Occipital lobe (tissue), 2 donors: Measurements from ENCODE around the gene CWC27. TPM values are rescaled to one million over a fixed set of nuclear protein-coding genes. Genes with fewer than 3 reads are reported as not detected.

Source experiments
- DNase-seq: peaks from one replicate; lab custom pipeline; 2025; lab: John Stamatoyannopoulos, UW
- total RNA-seq: library from RNA; depleted of rRNA; stranded (reverse); fragments of >200 nt; gene quantifications from one replicate; pipeline ENCODE4 v1.2.3, GENCODE V29; 2014

The CWC27 gene
- total RNA-seq, 1 donor from 2014 or later = 30.4 TPM

DNA sequence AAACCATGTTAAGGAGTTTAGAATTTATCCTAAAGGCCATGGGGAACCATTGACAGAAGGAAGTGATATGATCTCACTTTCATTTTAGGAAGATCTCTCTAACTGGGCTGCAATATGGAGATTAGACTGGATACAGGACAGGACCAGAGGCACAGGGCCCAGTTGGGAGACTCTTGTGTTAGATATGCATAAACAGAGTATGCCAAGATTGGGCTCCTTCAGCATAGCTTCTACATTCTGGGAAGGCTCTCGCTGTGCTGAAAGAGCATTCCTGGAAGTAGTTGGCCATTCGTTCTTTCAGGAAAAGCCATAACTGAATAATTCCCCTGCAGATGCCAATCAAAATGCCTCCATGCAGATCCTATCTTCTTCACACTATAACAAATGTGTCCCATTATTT, 204.5 kb downstream of the CWC27 start:
- no peak for DNase-seq

DNA sequence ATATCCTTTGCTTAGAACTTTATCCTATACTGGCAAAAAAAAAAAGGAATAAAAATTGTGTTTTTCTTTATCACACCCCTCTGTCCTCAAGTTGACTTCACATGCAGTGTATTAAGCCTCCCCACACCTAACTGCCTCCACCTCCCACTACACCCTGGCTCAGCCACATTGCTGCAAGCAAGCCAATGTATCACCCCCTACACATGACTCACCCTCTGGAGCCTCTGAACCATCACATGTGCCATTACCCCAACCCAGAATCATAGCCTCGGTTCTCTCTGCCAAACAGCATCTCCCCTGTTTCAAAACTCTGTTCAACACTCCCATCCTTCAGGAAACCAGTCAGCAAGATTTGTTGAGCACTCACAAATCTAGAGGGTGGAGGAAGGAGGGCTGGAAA, 209.0 kb downstream of the CWC27 start:
- DNase-seq = no peak

DNA sequence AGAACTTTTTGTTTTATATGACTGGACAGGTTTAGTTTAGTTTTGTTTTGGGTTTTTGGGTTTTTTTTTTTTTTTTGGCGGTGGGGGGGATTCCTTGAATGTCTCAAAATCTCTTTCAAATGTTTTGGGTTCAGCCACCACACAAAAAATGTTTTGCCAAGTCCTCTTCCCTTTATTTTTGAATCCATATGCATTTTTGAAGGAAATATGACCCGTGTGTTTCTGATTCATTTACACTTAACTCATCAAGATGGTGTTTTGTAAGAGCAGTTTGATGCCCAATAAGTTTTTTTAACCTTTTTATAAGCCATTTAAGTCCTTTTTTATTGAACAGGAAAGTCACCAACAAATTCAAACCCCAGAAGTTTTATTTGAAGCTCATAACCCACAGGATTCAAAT, 209.8 kb downstream of the CWC27 start:
- DNase-seq = no peak

DNA sequence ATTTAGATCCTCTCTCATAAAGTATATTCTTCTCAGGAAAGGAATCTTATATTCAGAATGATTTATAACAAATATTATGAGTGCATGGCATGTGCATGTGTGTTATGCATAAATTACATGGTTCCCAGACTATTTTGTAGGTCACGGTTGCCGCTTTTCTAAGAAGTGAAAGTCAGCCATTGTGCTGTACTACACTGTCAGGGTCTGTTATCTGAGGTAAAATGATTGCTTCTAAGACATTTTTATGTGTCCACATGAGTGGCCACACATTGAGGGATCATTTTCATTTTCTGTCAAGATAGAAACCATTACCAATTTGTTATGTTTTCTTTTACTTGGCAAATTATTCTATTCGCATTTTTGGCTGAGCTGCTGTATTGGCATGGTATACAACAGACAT, 210.8 kb downstream of the CWC27 start:
- no peak for DNase-seq

DNA sequence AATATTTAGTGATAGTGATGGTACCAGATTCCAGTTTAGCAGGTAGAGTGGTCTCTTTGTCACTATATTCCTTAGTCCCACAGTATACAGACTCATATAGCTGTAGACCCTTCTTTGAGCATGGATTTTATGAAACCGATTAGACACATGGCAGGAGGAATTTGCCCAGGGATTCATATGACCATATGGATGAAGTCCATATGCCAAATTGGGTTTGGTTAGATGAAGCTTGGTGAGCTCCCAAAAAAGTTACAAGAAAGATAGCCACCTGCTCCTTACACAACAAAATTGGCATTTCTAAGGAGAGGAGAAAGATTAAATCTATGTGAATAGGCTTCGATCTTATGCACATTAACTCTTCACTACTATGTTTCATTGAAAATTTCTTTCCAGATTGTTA, 211.4 kb downstream of the CWC27 start:
- DNase-seq = no peak

DNA sequence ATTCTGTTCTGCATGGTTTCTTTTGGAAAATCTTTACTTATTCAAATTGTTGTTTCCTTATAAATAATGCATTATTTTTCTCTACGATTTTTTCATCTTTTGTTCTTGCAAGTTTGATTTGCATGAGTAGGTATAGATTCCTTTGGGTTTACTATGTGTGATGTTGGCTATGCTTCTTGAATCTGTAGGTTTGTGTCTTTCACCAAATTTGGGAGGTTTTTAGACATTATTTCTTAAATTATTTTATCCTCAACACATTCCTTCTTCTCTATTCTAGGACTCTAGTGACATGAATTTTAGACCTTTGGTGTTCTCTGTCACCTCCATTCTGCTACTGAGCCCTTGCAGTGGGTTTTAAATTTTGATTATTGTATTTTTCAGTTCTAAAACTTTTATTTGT, 219.0 kb downstream of the CWC27 start:
- DNase-seq = no peak

DNA sequence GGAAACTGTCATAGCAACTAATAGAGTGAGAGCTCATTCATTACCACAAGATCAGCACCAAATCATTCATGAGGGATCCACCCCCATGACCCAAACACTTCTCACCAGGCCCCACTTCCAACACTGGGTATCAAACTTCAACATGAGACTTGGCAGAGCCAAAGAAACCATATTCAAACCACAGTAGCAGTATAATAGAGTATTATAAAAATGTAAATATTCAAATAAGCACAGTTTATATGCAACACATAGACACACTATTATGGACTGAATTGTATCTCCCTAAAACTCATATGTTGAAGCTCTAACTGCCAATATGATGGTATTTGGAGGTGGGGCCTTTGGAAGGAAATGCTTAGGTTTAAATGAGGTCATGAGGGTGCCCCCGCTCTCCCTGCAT, 240.5 kb downstream of the CWC27 start:
- no peak for DNase-seq

DNA sequence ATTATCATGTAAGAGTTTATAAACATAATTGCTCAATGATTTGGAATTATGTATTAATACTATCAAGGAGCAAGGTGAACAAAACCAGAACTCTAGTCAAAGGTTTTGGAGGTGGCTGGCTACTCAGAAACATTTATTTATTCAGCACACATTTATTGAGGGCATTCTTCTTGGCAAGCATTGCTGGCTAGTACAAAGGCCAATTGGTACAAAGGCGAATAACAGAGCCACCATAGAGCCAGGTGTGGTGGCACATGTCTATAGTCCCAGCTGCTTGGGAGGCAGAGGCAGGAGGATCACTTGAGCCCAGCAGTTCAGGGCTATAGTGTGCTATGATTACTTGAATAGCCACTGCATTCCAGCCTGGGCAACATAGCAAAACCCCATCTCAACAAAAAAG, 242.1 kb downstream of the CWC27 start:
- no peak for DNase-seq

DNA sequence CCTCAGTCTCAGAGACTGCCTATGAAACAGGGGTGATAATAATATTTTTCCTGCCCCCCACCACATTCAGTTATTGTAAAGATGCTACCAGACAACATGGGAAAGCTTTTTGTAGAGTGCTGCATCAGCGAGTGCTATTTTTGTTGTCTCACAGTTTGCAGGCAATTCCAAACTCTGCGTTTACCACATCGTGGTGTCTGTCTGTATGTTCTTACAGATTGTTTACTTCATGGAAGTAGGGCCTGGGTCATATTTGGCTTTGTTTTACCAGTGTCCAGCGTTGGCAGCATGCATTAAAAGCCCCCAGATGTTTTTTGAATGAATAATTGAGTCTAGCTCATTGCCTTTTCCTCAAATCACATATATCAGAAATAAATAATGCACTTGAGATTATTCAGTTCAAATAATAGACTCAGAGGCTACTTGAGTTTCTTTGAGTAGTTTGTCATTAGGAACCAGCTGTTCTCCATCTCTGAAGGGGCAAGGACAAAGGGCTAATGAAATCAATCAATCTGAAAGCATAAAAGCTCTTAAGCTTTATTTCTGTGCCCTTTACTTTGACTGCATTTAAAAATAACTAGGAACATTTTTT, 243.7 kb downstream of the CWC27 start:
- DNase-seq = no peak

DNA sequence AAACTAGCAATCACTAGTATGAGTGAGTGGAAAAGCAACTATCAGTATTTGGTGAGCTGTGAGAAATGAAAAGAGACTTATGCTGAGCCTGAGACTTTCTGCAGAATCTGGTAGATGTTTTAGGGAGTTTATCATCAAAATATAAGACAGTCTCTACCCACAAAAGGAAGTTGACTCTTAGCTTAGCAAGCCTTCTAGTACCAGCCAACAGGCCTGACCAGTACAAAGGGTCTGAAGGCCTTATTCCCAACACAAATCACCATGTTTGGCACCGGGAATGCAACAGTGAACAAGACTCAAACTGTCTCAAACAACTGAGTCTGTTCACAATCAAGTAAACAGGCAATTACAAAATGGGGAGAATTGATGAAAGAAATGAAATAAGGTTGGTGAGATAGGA, 244.4 kb downstream of the CWC27 start:
- DNase-seq = no peak

DNA sequence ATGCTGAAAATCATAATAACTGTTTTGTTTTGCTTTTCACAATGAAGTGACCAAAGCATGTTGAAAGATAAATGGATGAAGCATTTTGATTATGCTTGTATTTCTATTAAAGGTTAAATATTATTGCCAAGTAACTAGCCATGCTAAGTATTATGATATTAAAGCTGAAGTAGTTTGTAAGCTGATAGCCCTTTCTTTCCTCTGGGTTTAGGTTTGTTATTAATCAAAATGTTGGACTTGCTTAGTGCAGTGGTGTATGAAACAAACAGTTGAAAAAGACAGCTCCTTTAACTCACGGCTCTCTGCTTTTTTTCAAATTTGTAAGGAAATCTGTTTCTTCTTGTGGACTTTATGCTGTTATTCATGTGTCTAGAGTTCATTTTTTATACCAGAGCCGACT, 246.0 kb downstream of the CWC27 start:
- DNase-seq = no peak

DNA sequence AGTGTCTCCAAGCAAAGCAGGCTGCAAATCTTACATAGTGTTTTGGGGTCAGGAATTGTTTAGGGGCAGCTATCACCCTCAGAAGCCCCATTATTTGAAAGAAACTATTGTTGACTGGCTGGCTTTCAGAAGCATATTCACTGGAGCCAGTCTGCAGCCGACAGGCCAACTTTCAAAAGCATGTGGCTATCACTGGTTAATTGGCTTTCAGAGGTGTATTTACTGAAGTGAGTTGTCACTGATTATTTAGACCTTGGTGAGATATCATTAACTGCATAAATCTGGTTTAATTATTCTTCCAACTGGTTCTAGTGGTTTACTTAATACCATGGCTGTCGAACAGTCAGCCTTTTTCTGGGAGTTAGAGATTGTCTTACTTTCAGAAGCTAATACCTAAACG, 247.0 kb downstream of the CWC27 start:
- DNase-seq = no peak

DNA sequence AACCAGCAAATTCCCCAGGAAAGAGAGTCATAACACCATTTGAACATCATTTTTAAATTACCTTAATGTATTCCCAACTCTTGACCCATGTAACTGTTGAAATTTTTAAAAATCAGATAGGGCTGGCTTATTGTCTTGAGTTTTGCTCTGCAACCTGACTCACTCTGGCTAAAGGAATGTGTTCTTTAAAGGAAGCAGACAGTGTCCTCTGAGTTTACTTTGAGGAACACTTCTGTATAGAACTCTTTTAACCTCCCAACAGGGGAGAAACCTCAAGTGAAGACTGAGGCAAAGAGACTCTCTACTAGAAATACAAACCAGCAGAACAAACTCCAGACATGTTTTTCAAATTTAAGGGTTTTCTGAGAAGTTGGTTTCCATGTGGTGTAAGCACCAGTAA, 248.9 kb downstream of the CWC27 start:
- no peak for DNase-seq

DNA sequence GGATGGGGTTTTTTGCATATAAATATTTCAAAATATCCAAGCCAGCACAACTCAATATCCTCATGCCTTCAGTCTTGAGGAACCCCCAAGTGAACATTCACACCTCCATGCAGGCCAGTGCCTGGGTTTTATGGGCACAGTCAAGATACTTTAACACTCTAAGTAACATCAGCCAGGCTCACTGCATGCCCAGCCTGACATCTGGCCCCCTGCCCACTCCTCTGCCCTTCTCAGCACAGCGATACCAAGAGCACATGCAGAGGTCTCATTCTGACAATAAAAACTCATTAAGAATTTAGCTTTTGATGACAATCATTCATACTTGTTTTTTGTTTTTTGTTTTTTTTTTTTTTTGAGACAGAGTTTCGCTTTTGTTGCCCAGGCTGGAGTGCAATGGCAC, 250.0 kb downstream of the CWC27 start:
- no peak for DNase-seq

DNA sequence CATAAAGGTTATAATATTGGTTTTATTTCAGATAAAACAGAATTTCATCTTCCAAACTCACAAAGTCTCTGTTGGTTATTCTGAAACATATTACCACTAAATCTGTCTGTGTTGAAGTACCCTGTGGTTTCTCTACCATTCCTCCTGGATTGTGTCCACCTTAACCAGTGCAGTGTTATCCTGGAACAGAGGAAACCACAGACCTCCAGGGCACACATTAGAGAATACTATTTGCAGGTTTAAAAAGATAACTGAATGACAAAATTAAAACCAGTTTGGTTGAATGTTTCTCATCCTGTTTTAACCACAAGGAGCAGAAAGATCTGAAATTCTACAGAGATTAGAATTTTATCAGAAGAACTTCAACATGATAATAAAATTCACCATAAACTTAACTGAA, 251.8 kb downstream of the CWC27 start:
- no peak for DNase-seq

DNA sequence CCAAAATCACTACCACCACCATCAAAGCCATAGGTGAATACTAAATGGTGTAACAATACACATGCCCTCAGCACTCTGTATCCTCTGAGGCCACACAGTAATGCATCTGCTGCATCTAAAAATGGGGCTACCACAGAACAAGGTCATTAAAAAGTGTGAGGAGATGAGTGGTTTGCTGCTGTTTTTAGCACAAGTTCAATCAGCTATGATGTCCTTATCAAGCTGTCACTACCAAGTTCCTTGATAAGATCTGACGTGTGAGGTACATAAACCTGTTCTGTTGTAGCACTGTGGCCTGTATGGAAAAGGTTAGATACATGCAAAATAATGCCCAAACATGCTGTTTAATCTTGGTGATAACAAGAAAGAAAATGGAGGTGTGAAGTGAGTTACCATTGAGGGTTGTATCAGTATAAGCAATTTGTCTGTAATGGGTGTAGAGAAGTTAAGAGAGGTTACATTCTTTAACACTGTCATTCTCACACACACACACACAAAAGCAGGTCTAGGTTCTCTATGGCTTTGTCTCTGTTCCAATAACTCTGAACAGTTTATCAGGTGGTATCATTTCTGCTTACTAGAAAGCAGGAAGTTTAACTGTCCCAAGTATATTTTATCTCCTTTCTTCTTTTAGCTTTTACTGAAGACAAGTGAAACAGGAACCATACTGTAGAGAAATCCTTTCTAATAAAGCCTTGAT, 252.9 kb downstream of the CWC27 start:
- no peak for DNase-seq

DNA sequence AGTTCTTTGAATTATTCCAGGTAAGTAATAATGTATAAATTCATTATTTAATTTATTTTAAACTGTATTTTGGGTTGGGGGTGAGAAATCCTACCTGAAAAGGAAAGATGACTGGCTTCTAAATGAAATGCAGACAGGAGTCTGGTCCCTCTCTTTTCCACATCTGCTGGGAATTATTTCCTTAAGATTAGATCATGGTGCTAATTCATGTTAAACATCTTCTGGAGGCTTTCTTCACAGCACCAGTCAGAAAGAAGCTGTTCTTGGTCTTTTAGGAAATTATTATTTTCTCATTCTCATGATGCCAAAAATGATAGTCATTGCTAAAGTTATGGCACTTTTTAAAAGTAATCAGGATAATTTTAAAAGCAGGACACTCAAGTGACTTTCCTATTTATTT, 254.2 kb downstream of the CWC27 start:
- no peak for DNase-seq

DNA sequence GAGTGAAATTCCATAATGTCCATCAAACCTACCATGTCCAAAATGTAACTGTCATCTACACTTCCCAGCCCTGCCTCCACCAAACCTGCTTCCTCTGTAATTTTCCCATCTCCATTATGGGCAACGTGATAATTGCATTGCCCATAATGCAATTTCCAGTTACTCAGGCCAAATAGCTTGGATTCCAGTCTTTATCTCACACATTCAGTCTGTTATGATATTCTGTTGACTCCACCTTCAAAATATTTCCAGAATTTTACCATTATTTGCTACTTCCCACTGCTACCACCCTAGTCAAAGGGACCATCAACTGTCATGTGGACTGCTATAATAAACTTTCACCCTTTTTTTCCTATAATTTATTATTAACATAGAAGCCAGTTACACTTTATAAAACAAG, 256.0 kb downstream of the CWC27 start:
- no peak for DNase-seq

DNA sequence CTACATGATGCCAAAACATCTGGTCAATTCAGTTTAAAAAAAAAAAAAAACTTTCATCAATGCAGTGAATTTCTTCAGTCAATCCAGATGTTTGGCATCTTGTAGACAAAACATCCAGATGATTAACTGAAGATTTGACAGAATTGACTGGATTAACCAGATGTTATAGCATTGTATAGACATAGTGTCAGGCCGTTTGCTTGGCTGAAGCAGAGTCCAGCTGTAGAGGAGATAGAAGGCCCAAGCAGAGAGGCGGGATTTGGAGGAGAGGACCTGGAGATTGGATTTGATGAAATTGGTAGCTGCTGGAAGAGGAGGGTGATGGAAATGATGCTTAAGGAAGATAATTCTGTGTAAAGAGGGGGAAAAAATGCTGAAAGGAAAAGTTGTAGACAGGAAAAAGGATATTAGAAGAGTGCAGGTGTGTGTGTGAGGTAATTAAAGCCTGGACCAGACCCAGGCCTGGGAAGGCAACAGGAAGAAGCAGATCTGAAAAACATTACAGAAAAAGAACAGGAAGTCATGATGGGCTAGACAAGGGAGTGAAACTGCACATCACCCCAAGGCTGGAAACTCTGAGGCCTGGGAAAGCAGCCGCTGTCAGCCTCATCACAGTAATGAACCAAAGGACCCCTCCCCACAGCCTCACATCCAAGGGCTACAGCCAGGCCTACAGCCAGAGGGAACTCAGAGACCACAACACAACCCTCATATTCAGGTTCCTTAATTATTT, 258.3 kb downstream of the CWC27 start:
- no peak for DNase-seq

DNA sequence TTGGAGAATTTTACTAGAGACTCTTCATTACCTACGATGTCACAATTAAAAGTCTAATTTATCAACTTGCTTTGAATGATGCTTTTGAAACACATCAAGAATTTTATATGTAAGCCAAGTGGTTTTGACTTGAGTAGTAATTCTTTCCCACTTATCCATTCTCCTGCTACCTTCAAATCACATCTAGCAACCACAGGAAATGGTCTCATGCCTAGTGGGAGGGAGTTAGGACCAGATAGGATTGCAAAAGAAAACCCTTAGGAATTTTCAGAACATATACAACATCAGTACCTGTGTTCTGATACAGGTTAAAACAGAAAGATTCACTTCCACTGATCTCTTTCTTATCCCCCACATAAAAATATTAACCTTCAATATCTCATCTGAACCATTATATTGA, 260.4 kb downstream of the CWC27 start:
- no peak for DNase-seq

DNA sequence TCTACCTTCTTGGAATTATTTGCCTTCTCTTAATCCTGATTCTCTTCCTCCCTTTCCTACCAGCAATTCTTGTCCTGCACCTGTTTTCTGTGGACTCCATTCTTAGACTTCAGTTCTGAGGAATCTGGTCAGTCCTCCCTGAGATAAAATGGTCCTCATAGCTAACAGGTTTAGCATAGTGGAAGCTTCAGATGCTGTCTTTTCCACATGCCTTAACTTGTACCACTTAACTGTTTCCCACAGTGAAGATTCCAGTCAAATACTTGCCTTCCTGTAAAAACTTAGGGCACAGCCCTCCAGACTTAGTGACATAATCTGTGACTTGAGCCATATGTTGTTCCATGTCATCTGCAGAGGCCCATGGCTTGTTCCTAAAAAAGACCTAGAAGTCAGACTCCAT, 261.3 kb downstream of the CWC27 start:
- DNase-seq = no peak

DNA sequence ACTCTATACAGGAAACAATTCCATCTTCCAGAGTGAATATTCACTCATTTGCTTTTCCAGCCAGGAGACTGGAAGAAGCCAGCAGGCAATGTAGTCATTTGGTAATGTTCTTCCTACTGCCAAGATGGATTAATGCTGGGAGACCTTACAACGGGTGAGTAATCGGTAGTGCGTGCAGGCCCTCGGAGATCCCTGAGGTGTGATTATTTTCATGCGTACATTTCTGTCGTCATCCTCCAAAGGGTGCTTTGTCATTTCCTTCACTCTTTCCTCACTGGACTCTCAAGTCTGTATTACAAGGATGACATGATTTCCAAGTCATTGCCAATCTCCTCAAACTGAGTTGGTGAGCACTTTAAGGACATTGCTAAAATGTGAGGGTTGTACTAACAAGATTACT, 263.5 kb downstream of the CWC27 start:
- no peak for DNase-seq
